Ureter (tissue), 1 donor: ENCODE measurements around the gene SEC23A. TPM values are rescaled to one million over a fixed set of nuclear protein-coding genes. Genes with fewer than 3 reads are reported as not detected.

Source experiments
- DNase-seq: peaks from one replicate; pipeline ENCODE4 v3.0.0-alpha.2; 2020; ENCODE audit warnings: low spot score
- total RNA-seq: library from RNA; stranded (reverse); gene quantifications from one replicate; pipeline ENCODE4 v1.2.4, GENCODE V29; 2023
- donor health status: DM: yes; HTN: yes; CAD: no.

The SEC23A gene
- total RNA-seq, 1 donor from 2014 or later, result 70.8 TPM

DNA sequence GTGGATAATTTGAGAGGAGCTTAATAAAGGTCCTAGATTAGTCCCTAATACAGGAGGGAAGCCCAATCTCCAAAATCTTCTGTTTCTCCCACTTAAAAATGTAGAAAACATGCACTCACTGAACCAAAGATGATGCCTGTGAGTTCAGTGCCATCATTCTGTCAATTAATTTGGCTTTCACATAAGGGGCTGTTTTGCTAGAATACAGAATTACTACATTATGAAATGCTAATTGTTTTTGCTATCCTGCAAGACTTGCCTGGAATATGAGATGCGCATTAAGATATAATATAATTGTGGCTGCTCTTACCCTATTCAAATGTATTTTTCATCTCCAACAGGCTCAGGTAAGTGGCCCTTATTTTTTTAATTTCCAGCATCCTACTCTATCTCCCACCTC is 111.7 kb downstream of the SEC23A start:
- DNase-seq, result no peak

GRCh38 chr14:38989922-38990546 is 113.0 kb downstream of the SEC23A start:
- DNase-seq, result no peak

- no peak for DNase-seq
Observed at GRCh38 chr14:38987781-38988180, 115.3 kb downstream of the SEC23A start.

- DNase-seq, result no peak
Observed at GRCh38 chr14:38982837-38983236, 120.2 kb downstream of the SEC23A start.

GRCh38 chr14:38982278-38982677 is 120.8 kb downstream of the SEC23A start:
- DNase-seq, result no peak

Other genes with a start within 250 kb of the SEC23A start
- 10.0 TPM for gene GEMIN2, start 11.1 kb upstream of the SEC23A start, total RNA-seq
- 33.5 TPM for gene TRAPPC6B, start 67.1 kb upstream of the SEC23A start, total RNA-seq
- gene PNN, start 72.0 kb upstream of the SEC23A start, total RNA-seq, result 84.1 TPM
- gene MIA2, start 130.7 kb upstream of the SEC23A start, total RNA-seq, result 29.5 TPM